Epithelial cell of esophagus (primary cell): ENCODE data around the gene ANAPC5.
"Not testable (repeated sequence)": the region's sequence is repeated elsewhere in the genome, so short reads cannot be mapped to it uniquely, and the experiment has no call there.

Source experiments
- DNase-seq: peaks from one replicate; pipeline ENCODE4 v3.0.0; 2010; ENCODE audit warnings: low read depth
- H3K4me3 ChIP-seq: 2 replicates; pipeline ENCODE4 v1.5.1; 2011; ENCODE audit warnings: mild to moderate bottlenecking, low read length, control low read depth
- TF ChIP-seq, protein P1 (sequence below): IDR thresholded peaks from 2 replicates; pipeline ENCODE4 v1.5.1; 2011; ENCODE audit warnings: low read depth, mild to moderate bottlenecking, low read length, control low read depth, inconsistent platforms; ENCODE audit not compliant: insufficient read depth; ENCODE audit errors: missing control alignments

The ANAPC5 gene

DNA sequence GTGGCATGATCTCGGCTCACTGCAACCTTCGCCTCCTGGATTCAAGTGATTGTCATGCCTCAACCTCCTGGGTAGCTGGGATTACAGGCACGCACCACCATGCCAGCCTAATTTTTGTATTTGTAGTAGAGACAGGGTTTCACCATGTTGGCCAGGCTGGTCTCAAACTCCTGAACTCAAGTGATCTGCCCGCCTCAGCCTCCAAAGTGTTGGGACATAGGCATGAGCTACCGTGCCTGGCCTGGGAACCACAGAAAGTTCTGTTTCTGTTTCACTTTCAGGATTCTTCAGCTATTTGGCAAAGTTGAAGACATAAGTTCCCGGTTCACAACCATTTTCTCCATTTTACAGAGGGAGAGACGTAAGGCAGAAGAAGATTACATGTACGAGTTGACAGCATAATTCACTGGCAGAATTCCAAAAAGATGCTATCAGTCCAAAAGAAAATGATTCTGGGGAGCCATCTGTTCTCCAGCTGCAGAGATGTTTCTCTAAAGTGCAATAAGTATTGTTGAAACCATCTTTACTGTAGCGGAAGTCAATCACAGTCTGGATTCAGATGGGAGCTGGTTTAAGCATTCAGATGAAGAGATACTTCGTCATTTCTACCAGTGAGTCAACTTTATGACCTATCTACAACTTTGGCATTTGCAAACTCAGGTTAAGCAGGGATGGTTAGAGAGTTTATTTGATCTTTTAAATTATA, 39.6 kb upstream of the ANAPC5 start:
- H3K4me3 ChIP-seq: no peak overlapping the region
- DNase-seq: no peak
- TF ChIP-seq, protein P1, sequence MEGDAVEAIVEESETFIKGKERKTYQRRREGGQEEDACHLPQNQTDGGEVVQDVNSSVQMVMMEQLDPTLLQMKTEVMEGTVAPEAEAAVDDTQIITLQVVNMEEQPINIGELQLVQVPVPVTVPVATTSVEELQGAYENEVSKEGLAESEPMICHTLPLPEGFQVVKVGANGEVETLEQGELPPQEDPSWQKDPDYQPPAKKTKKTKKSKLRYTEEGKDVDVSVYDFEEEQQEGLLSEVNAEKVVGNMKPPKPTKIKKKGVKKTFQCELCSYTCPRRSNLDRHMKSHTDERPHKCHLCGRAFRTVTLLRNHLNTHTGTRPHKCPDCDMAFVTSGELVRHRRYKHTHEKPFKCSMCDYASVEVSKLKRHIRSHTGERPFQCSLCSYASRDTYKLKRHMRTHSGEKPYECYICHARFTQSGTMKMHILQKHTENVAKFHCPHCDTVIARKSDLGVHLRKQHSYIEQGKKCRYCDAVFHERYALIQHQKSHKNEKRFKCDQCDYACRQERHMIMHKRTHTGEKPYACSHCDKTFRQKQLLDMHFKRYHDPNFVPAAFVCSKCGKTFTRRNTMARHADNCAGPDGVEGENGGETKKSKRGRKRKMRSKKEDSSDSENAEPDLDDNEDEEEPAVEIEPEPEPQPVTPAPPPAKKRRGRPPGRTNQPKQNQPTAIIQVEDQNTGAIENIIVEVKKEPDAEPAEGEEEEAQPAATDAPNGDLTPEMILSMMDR: no peak

DNA sequence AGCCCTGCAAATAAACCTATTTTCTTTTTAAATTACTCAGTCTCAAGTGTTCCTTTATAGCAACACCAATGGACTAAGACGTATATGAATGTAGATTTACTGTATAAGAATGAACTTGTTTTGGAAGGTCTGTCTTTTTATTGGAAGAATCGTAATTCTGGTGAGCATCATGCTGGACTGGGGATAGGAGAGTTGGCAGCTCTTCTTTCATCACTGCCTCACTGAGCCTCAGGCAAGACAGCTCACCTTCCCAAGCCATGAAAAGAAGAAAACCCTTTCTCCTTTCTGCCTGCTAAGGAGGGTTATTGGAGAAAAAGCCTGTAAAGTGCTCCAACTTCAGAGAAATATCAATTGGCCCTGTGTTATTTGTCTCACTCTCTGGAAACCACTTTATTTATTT, 38.6 kb upstream of the ANAPC5 start:
- TF ChIP-seq, protein P1: no peak
- DNase-seq: peak; percentile 94
- H3K4me3 ChIP-seq: no peak overlapping the region

DNA sequence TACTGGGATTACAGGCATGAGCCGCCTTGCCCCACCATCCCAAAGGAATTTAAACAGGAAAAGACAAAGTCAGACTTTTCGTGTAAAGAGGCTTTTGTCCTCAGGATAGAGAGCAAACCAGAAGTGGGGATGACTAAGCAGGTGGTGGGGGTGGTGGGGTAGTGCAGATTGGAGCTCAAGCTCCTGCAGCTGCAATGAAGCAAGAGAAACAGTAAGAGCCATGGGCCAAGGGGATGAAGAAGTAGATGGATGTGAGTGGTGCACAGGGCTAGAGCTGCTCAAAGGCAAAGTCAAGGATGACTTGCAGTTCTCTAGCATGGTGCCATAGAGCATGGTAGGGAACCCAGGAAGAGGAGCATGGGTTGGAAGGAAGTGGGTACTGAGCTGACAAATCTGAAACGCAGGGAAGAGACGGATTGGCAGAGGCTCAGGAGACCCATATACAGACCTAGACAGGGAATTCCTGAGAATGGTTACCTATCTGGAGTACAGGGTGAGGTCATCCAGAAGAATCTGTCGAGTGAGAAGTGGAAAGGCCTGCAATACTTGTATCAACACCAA, 36.3 kb upstream of the ANAPC5 start:
- H3K4me3 ChIP-seq: no peak overlapping the region
- TF ChIP-seq, protein P1: no peak
- peak; percentile 91 for DNase-seq

DNA sequence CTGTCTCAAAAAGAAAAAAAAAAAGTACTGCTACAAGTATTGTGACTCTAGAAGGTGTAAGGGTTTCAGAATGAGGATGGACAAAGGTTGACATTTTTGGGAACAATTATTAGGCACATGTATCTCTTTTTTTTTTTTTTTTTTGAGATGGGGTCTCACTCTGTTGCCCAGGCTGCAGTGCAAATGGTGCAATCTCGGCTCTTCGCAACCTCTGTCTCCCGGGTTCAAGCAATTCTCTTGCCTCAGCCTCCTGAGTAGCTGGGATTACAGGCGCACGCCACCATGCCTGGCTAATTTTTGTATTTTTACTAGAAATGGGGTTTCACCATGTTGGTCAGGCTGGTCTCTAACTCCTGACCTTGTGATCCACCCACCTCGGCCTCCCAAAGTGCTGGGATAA, 32.7 kb upstream of the ANAPC5 start:
- not testable (repeated sequence) for H3K4me3 ChIP-seq, DNase-seq

DNA sequence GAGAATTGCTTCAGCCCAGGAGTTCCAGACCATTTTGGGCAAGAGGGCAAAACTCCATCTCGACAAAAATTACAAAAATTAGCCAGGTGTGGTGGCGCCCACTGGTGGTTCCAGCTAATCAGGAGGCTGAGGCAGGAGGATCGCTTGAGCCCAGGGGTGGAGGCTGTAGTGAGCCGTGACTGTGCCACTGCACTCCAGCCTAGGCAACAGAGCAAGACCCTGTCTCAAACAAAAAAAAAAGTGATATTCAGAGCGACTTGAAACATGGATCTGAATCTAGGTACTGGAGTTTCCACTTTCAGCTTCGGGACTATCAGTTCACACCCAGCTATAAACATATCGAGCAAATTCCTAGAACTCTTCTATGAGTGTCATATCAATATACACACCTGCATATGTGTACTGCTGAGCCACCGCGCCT, 31.4 kb upstream of the ANAPC5 start:
- TF ChIP-seq, protein P1: peak; percentile 15
- no peak overlapping the region for H3K4me3 ChIP-seq
- DNase-seq: no peak

DNA sequence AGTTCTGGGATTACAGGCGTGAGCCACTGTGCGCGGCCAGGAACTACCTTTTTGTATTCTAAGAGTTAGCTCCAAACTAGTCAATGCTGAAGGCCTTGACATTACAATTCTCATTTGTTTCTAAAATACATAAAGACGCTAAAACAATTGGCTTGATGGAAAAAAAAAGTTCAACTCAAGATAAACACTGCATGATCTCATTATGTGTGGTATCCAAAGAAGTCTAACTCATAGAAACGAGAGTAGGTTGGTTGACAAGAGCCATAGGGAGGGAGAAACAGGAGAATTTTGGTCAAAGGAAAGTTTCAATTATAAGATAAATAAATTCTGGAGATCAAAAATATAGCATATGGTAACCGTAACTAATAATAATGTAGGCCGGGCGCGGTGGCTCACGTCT, 27.7 kb upstream of the ANAPC5 start:
- DNase-seq: no peak
- H3K4me3 ChIP-seq: no peak overlapping the region
- TF ChIP-seq, protein P1: no peak

DNA sequence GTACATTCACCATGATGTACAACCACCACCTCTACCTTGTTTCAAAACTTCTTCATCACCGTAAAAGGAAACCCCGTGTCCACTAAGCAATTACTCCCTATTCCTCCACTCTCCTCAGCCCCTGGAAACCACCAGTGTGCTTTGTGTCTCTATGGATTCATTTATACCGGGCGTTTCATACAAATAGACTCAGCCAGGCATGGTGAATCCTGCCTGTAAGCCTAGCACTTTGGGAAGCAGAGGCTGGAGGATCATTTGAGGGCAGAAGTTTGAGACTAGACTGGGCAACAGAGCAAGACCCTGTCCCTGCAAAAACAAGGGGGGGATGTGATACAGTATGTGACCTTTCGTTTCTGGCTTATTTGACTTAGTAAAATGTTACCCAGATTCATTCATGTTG, 26.5 kb upstream of the ANAPC5 start:
- TF ChIP-seq, protein P1: no peak
- no peak for DNase-seq
- no peak overlapping the region for H3K4me3 ChIP-seq
